DMS153 treated with DMSO at 0.1 percent for 48 hours (cell line): ENCODE results near the gene SPATA2.

Experiments
- DNase-seq: peaks from one replicate; lab custom pipeline; 2025; ENCODE audit not compliant: unreplicated experiment; lab: John Stamatoyannopoulos, UW

Gene SPATA2

GRCh38 chr20:49887251-49888211 is 27.8 kb downstream of the SPATA2 start:
- no peak for DNase-seq

GRCh38 chr20:49886571-49887213 is 28.6 kb downstream of the SPATA2 start:
- no peak for DNase-seq

- DNase-seq: no peak
These were observed 29.6 kb downstream of the SPATA2 start for GRCh38 chr20:49885558-49886332.

GRCh38 chr20:49883246-49883802 is 32.0 kb downstream of the SPATA2 start:
- DNase-seq: no peak

- no peak for DNase-seq
These were observed 33.0 kb downstream of the SPATA2 start for GRCh38 chr20:49882171-49882970.

- DNase-seq: no peak
These were observed 34.4 kb downstream of the SPATA2 start for GRCh38 chr20:49880724-49881445.

- DNase-seq: no peak
These were observed 35.2 kb downstream of the SPATA2 start for GRCh38 chr20:49880177-49880576.

- DNase-seq: no peak
These were observed 36.4 kb downstream of the SPATA2 start for GRCh38 chr20:49878977-49879376.

- no peak for DNase-seq
These were observed 37.9 kb downstream of the SPATA2 start for GRCh38 chr20:49877386-49877921.

GRCh38 chr20:49874696-49875095 is 40.6 kb downstream of the SPATA2 start:
- no peak for DNase-seq

- no peak for DNase-seq
These were observed 43.3 kb downstream of the SPATA2 start for GRCh38 chr20:49872056-49872455.

GRCh38 chr20:49871391-49871948 is 43.9 kb downstream of the SPATA2 start:
- no peak for DNase-seq

- no peak for DNase-seq
These were observed 45.1 kb downstream of the SPATA2 start for GRCh38 chr20:49870261-49870660.

- DNase-seq: no peak
These were observed 46.4 kb downstream of the SPATA2 start for GRCh38 chr20:49868964-49869363.

- DNase-seq: no peak
These were observed 46.8 kb downstream of the SPATA2 start for GRCh38 chr20:49868538-49868937.

- DNase-seq: no peak
These were observed 47.7 kb downstream of the SPATA2 start for GRCh38 chr20:49867453-49868215.

- DNase-seq: no peak
These were observed 49.3 kb downstream of the SPATA2 start for GRCh38 chr20:49866051-49866450.

GRCh38 chr20:49865559-49865958 is 49.8 kb downstream of the SPATA2 start:
- DNase-seq: no peak
